Erythroblast (primary cell): Measurements from ENCODE around the gene FGD5.

ENCODE experiments used
- DNase-seq, 2 experiments: peaks; one replicate each; lab custom pipeline; 2025; lab: John Stamatoyannopoulos, UW
- GATA1 ChIP-seq: IDR thresholded peaks from 2 replicates; pipeline ENCODE4 v1.6.1; 2011; ENCODE audit warnings: low read depth, mild to moderate bottlenecking, control low read depth, low read length, moderate library complexity
- POLR2A ChIP-seq: IDR thresholded peaks from 2 replicates; pipeline ENCODE4 v1.6.1; 2011; ENCODE audit warnings: mild to moderate bottlenecking, low read length

FGD5 gene, protein sequence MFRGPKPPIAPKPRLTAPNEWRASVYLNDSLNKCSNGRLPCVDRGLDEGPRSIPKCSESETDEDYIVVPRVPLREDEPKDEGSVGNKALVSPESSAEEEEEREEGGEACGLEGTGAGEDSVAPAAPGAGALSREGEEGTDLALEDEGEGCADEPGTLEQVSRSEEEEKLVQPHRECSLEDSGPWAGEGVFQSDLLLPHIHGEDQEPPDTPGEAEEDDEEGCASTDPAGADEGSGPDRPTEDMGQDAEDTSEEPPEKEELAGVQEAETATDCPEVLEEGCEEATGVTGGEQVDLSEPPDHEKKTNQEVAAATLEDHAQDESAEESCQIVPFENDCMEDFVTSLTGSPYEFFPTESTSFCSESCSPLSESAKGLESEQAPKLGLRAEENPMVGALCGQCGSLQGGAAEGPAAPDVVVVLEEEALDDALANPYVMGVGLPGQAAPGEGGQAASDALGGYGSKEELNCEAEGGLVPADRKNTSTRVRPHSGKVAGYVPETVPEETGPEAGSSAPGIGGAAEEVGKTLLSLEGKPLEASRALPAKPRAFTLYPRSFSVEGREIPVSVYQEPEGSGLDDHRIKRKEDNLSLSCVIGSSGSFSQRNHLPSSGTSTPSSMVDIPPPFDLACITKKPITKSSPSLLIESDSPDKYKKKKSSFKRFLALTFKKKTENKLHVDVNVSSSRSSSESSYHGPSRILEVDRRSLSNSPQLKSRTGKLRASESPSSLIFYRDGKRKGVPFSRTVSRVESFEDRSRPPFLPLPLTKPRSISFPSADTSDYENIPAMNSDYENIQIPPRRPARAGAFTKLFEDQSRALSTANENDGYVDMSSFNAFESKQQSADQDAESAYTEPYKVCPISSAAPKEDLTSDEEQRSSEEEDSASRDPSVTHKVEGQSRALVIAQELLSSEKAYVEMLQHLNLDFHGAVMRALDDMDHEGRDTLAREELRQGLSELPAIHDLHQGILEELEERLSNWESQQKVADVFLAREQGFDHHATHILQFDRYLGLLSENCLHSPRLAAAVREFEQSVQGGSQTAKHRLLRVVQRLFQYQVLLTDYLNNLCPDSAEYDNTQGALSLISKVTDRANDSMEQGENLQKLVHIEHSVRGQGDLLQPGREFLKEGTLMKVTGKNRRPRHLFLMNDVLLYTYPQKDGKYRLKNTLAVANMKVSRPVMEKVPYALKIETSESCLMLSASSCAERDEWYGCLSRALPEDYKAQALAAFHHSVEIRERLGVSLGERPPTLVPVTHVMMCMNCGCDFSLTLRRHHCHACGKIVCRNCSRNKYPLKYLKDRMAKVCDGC (N-terminal part only)

GRCh38 chr3:14818804-14819500, at the start of gene FGD5:
FGD5 (plus strand) TSS chr3:14818962; CDS start chr3:14819072, 110 bp downstream.
- no peak for DNase-seq
- no peak for TF ChIP-seq GATA1
- TF ChIP-seq POLR2A = no peak

DNA sequence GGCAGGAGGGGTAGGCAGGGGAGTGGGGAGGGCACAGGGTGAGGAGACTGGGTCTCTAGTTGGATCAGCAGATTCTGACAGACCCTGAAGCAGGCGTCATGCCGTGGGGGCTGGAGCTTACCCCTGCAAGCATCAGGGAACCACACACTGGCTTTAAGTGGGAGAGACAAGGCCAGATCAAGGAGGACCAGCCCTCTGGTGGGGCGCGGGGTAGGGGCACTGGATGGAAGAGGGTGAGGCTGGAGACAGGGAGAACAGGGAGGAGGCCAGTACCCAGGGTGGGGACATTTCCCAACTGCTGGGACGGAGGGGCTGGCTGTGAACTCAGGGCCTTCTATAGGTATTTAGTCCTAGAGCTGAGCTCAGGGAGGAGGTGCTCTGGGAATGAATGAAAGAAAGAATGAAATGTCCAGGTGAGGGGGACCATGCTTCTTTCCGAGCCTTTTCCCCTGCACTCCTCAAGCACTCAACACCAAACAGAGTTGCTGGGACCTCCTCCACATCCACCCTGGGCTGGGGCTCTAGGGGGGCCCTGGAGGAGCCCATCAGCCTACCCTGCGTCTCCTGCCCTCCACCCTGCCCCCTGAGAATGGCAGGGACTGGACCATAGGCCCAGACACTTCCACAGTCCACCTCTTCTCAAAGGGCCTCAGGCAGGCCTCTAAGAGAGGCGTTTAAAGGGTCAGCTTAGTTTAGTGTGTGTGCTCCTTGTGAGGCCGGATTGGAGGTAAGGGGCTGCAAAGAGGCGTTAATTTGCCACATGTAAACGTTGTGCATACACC, 49.0 kb upstream of the FGD5 start:
- no peak for TF ChIP-seq POLR2A
- no peak for TF ChIP-seq GATA1

DNA sequence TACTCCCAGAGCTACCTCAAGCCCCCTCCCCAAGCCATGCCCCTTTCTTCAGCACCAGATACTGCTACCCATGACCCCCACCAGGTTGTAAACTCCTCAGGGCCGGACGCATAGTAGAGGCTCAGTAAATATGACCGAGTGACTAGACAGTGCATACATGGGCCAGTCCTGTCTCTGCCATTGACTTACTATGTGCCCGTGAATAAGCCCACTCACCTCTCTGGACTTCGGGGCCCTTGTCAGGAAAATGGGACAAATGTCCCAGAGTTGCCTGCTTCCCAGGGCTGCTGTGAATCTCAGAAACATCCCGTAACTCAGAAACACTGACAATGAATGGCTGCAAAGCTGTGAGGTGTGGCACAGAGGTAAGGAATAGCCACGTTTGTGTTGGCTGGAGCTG, 48.2 kb upstream of the FGD5 start:
- DNase-seq = no peak

More for the DNA sequence above, 49.0 kb upstream of the FGD5 start:
- DNase-seq = no peak

GRCh38 chr3:14771593-14772497, 46.9 kb upstream of the FGD5 start:
- TF ChIP-seq GATA1 (no peak), POLR2A (no peak)
- DNase-seq = no peak

More for the DNA sequence above, 48.2 kb upstream of the FGD5 start:
- no peak for TF ChIP-seq POLR2A
- no peak for TF ChIP-seq GATA1

DNA sequence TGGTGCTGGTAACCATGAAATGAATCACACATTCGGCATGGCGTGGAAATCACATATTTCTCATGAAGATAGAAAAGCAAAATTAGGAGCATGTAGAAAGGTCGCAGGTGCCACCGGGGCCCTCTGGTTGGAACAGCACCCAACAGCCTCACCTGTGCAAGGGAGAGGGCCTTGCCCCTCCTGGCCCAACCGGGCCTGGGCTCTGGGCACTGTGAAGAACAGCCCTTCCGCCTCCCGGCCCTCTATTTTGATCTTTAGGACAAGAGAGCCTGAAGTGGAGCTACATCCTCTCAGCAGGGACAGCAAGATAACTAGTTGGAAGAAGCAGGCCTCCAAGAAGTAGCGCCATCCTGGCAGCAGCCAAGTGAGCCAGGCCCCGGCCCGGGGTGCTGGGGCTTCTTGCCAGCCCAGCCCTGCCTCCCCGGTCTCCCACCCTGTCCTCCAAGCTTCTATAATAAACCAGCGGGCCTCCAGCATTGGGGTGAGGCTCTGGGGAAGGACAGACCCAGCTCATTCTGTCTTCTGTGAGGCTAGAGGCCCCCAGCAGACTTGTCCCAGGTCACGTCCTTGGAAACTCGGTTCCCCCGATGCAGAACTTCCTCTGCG, 46.1 kb upstream of the FGD5 start:
- TF ChIP-seq GATA1 (no peak), POLR2A (no peak)

GRCh38 chr3:14773281-14773680, 45.5 kb upstream of the FGD5 start:
- TF ChIP-seq POLR2A (no peak), GATA1 (no peak)
- no peak for DNase-seq

More for the DNA sequence above, 46.1 kb upstream of the FGD5 start:
- DNase-seq = no peak

GRCh38 chr3:14773691-14774128, 45.1 kb upstream of the FGD5 start:
- DNase-seq = no peak
- TF ChIP-seq GATA1 = no peak
- no peak for TF ChIP-seq POLR2A

DNA sequence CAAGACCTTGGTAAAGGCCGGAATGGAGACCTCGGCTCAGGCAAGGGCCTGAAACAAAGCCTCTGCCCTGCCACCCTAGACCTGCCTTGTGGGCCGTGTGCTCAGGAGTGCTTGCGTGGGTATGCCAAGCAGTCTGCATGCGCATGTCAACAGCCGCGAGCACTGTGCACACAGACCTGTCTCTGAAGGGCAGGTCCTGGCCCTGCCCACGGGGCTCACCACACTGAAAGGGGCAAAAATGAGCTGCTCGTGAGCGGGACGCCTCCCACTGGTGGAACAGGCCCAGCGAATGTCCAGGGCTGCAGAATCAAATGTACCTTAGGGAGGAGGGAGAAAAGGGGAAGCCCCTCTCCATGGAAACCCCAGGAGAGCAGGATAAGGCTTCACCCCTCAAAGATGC, 44.3 kb upstream of the FGD5 start:
- no peak for DNase-seq
- TF ChIP-seq GATA1 (no peak), POLR2A (no peak)

- TF ChIP-seq POLR2A (no peak), GATA1 (no peak)
- no peak for DNase-seq
Measured at GRCh38 chr3:14775011-14775410, 43.8 kb upstream of the FGD5 start.

DNA sequence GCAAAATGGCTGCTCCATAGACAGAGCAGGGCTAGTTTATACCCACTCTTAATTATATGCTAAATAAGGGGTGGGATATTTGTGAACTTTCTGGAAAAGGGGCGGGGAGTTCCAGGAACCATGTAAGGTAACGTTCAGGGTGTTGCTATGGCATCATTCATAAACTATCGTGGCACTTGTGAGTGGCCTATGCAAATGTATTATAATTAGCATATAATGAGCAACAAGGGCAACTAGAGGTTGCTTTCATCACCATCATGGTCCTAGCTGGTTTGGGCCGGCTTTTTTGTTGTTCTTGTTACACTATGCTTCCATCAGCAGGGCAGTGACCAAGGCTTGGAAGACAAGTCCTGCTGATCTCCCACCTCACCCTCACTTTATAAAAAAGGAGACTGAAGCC, 43.2 kb upstream of the FGD5 start:
- TF ChIP-seq POLR2A (no peak), GATA1 (no peak)
- DNase-seq = no peak

DNA sequence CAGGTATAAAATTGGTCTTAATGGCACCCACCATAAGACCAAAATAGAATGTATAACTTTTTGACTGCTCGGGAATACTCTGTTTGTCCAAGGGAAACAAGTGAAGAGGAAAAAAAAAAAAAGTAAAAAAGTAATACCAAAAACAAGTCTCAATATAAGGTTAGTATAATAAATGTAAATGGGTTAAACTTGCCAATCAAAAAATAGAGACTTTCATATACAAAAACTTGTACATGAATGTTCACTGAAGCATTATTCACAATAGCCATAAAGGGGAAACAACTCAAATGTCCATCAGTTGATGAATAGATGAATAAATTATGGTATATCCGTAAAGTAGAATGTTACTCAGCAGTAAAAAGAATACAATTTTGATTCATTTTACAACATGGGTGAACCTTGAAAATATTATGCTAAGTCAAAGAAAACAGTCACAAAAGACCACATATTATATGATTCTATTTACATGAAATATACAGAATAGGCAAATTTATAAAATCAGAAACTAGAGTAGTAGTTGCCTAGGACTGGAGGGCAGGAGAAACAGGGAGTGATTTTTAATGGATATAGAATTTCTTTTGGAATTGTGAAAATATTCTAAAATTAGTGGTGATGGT, 39.6 kb upstream of the FGD5 start:
- no peak for DNase-seq
- TF ChIP-seq GATA1 (no peak), POLR2A (no peak)
